Measurements from ENCODE around the gene CD19. TPM values are rescaled to one million over a fixed set of nuclear protein-coding genes. Genes with fewer than 3 reads are reported as not detected.

The CD19 gene
- total RNA-seq, 4 donors from 2014 or later = 4.5 to 9.8 TPM; not detected in 2

DNA sequence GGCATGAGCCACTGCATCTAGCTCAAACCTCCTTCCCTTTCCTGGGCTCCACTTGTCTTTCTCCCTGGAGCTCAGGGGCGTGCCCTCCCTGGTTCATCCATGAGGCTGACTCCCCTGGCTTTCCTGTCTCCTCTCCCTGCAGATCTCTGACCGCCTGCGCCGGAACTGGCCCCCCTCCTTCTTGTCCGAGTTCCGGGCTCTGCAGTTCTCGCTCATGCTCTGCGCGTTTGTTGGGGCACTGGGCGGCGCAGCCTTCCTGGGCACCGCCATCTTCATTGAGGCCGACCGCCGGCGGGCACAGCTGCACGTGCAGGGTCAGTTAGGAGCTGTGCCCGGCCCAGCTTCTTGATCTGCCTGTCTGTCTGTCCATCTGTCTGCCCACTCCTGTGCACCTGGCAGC lies 51.9 kb downstream of the CD19 start:
- H3K9me3 ChIP-seq = no peaks in the 10 kb centered on the region

DNA sequence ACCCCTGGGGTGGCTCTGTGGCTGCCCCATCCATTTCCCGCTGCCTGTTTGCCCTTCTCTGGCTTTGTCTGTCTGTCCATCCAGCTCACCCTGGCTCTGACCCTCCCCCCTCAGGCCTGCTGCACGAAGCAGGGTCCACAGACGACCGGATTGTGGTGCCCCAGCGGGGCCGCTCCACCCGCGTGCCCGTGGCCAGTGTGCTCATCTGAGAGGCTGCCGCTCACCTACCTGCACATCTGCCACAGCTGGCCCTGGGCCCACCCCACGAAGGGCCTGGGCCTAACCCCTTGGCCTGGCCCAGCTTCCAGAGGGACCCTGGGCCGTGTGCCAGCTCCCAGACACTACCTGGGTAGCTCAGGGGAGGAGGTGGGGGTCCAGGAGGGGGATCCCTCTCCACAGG lies 52.3 kb downstream of the CD19 start:
- no peaks in the 10 kb centered on the region for H3K27me3 ChIP-seq
- peaks cover 0 to 26% (median 13%) of the 10 kb centered on the region in 4 donors for H3K36me3 ChIP-seq
- in situ Hi-C loops (cut with MboI; ENCODE audit: low pct_ligation_motif_present in 1 of 4, low pct_unique_long_range_greater_than_20kb in 1 of 4, low sequenced_read_pairs in 3 of 4) (no loop called here), intact Hi-C loops (cut with DNase I; ENCODE audit: low total_unique reads) (no loop called here)
- peak overlapping the region in 1 of 4 donors; percentile 41 for H3K4me3 ChIP-seq
- 80 to 84% methylated on average over 1 to 12 of the region's 12 CpGs for WGBS, 2 donors (ENCODE audit: low coverage in 1 of 2)
- no peaks in the 10 kb centered on the region for H3K9me3 ChIP-seq
- H3K4me1 ChIP-seq = peaks cover 0 to 4% (median 0%) of the 10 kb centered on the region in 4 donors
- no peak for DNase-seq
- peak overlapping the region; percentile 48 to 60 (median 54) for H3K27ac ChIP-seq
- no peak for TF ChIP-seq POLR2AphosphoS5 (IDR thresholded peaks at IDR 0.05)
- TF ChIP-seq, protein P1, sequence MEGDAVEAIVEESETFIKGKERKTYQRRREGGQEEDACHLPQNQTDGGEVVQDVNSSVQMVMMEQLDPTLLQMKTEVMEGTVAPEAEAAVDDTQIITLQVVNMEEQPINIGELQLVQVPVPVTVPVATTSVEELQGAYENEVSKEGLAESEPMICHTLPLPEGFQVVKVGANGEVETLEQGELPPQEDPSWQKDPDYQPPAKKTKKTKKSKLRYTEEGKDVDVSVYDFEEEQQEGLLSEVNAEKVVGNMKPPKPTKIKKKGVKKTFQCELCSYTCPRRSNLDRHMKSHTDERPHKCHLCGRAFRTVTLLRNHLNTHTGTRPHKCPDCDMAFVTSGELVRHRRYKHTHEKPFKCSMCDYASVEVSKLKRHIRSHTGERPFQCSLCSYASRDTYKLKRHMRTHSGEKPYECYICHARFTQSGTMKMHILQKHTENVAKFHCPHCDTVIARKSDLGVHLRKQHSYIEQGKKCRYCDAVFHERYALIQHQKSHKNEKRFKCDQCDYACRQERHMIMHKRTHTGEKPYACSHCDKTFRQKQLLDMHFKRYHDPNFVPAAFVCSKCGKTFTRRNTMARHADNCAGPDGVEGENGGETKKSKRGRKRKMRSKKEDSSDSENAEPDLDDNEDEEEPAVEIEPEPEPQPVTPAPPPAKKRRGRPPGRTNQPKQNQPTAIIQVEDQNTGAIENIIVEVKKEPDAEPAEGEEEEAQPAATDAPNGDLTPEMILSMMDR (IDR thresholded peaks at IDR 0.05) = no peak
- TF ChIP-seq POLR2A (IDR thresholded peaks at IDR 0.05) = no peak
- no peak for TF ChIP-seq EP300 (IDR thresholded peaks at IDR 0.05; ENCODE audit: low read depth)

More for the DNA sequence above, 51.9 kb downstream of the CD19 start:
- in situ Hi-C loops (cut with MboI; ENCODE audit: low pct_ligation_motif_present in 1 of 4, low pct_unique_long_range_greater_than_20kb in 1 of 4, low sequenced_read_pairs in 3 of 4) = no loop called here
- WGBS, 2 donors (ENCODE audit: low coverage in 1 of 2) = 85% methylated on average over 12 of the region's 18 CpGs; no CpG with 5 or more reads in 1 of the 2 donors
- Histone ChIP-seq H3K27ac (no peak overlapping the region), H3K27me3 (no peaks in the 10 kb centered on the region), H3K4me1 (peaks cover 0 to 4% (median 0%) of the 10 kb centered on the region in 4 donors), H3K36me3 (peaks cover 0 to 26% (median 13%) of the 10 kb centered on the region in 4 donors), H3K4me3 (no peak overlapping the region)
- no peak for TF ChIP-seq EP300 (IDR thresholded peaks at IDR 0.05; ENCODE audit: low read depth)
- TF ChIP-seq POLR2A (IDR thresholded peaks at IDR 0.05) = no peak
- TF ChIP-seq, protein P1 (IDR thresholded peaks at IDR 0.05) = no peak
- no peak for TF ChIP-seq POLR2AphosphoS5 (IDR thresholded peaks at IDR 0.05)
- no peak for DNase-seq
- intact Hi-C loops (cut with DNase I; ENCODE audit: low total_unique reads) = no loop called here

DNA sequence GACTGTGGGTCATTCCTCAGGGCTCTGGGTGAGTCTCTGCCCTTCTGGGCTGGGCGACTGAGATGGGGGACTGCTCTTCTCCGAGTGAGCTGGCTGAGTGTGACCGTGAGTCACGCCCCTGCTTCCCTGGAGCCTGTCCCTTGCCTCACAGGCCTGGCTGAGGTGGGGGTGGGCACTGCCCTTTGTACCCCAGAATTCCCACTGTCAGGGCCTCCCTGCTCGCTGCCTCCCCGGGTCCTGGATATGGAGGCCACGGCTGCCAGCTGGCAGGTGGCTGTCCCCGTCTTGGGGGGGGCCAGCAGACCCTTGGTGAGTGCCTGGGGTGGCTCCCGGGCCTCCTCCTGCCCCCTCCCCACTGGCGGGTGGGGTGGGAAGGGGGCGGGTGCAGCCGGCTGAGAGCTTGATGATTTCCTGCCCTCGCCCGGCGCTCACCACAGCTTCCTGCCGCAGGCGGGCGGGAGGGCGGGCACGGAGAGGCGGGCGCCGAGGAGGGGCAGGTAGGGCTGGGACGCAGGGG lies 52.9 kb downstream of the CD19 start, which contains the start of gene LAT:
TSS of gene LAT (plus strand) at position 434 of the 517 bp plus-strand sequence. CDS start 366 bp downstream, outside the sequence.
- DNase-seq = peak; percentile 56
- in situ Hi-C loops (cut with MboI; ENCODE audit: low pct_ligation_motif_present in 1 of 4, low pct_unique_long_range_greater_than_20kb in 1 of 4, low sequenced_read_pairs in 3 of 4) (no loop called here), intact Hi-C loops (cut with DNase I; ENCODE audit: low total_unique reads) (no loop called here)
- Histone ChIP-seq H3K4me1 (peaks cover 0 to 4% (median 0%) of the 10 kb centered on the region in 4 donors), H3K9me3 (no peaks in the 10 kb centered on the region), H3K36me3 (peaks cover 0 to 26% (median 13%) of the 10 kb centered on the region in 4 donors), H3K4me3 (peak within 1 kb of the TSS in 2 of 4 donors; percentile 15 to 41), H3K27me3 (no peaks in the 10 kb centered on the region), H3K27ac (peak within 1 kb of the TSS; percentile 48 to 62 (median 56))
- TF ChIP-seq, protein P1 (IDR thresholded peaks at IDR 0.05) = no peak
- no peak for TF ChIP-seq POLR2AphosphoS5 (IDR thresholded peaks at IDR 0.05)
- no peak for TF ChIP-seq EP300 (IDR thresholded peaks at IDR 0.05; ENCODE audit: low read depth)
- TF ChIP-seq POLR2A (IDR thresholded peaks at IDR 0.05) = no peak
- 56% methylated on average over 17 of the region's 24 CpGs; no CpG with 5 or more reads in 1 of the 2 donors for WGBS, 2 donors (ENCODE audit: low coverage in 1 of 2)

DNA sequence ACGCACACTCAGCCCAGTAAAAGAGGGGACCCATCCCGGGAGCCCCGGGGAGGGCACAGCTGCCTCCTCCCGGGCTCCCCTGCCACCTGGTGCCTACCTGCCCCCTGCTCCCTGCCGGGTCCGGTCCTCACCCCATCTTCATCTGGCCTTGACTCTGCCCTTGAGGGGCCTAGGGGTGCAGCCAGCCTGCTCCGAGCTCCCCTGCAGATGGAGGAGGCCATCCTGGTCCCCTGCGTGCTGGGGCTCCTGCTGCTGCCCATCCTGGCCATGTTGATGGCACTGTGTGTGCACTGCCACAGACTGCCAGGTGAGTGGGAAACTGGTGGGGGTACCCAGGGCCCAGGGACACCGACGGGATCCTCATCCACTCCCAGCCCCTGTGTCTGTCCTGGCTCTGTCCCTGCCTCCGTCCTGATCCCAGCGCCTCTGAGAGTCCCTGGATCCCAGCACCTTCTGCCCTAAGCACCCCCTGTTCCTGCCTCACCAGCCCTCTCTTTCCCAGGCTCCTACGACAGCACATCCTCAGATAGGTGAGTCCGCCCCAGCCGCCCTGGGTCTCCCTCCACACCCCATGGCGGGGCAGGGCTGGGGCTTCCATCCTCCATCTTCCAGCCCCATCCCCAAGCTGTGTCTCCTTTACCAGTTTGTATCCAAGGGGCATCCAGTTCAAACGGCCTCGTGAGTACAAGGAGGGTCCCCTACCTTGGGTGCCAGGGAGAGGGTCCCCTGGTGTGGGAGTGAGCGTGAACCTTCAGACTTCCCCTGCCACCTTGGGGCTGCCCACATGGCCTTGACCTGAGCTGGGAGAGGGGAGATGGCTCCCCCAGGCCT lies 53.7 kb downstream of the CD19 start:
- peaks cover 0 to 26% (median 12%) of the 10 kb centered on the region in 4 donors for H3K36me3 ChIP-seq
- H3K27ac ChIP-seq = peak overlapping the region; percentile 48 to 62 (median 56)
- in situ Hi-C loops (cut with MboI; ENCODE audit: low pct_ligation_motif_present in 1 of 4, low pct_unique_long_range_greater_than_20kb in 1 of 4, low sequenced_read_pairs in 3 of 4) = no loop called here
- intact Hi-C loops (cut with DNase I; ENCODE audit: low total_unique reads) = no loop called here
- peaks cover 0 to 4% (median 0%) of the 10 kb centered on the region in 4 donors for H3K4me1 ChIP-seq
- TF ChIP-seq, protein P1 (IDR thresholded peaks at IDR 0.05) = no peak
- TF ChIP-seq POLR2AphosphoS5 (IDR thresholded peaks at IDR 0.05) = no peak
- no peak for TF ChIP-seq EP300 (IDR thresholded peaks at IDR 0.05; ENCODE audit: low read depth)
- TF ChIP-seq POLR2A (IDR thresholded peaks at IDR 0.05) = no peak
- H3K27me3 ChIP-seq = no peaks in the 10 kb centered on the region
- peak overlapping the region in 2 of 4 donors; percentile 15 to 41 for H3K4me3 ChIP-seq
- no peak for DNase-seq
- 85 to 98% methylated on average over 6 to 18 of the region's 19 CpGs for WGBS, 2 donors (ENCODE audit: low coverage in 1 of 2)
- no peaks in the 10 kb centered on the region for H3K9me3 ChIP-seq

All from transverse colon (tissue), 4 donors.